Hepatic stellate cell (primary cell): ENCODE measurements around the gene OGFOD3.
"Not testable (repeated sequence)": the region's sequence is repeated elsewhere in the genome, so short reads cannot be mapped to it uniquely, and the experiment has no call there.

ENCODE experiments used
- DNase-seq: peaks from one replicate; pipeline ENCODE4 v3.0.0; 2011; ENCODE audit warnings: low spot score

Gene OGFOD3

GRCh38 chr17:82373072-82373452 is 45.3 kb downstream of the OGFOD3 start:
- not testable (repeated sequence) for DNase-seq

DNA sequence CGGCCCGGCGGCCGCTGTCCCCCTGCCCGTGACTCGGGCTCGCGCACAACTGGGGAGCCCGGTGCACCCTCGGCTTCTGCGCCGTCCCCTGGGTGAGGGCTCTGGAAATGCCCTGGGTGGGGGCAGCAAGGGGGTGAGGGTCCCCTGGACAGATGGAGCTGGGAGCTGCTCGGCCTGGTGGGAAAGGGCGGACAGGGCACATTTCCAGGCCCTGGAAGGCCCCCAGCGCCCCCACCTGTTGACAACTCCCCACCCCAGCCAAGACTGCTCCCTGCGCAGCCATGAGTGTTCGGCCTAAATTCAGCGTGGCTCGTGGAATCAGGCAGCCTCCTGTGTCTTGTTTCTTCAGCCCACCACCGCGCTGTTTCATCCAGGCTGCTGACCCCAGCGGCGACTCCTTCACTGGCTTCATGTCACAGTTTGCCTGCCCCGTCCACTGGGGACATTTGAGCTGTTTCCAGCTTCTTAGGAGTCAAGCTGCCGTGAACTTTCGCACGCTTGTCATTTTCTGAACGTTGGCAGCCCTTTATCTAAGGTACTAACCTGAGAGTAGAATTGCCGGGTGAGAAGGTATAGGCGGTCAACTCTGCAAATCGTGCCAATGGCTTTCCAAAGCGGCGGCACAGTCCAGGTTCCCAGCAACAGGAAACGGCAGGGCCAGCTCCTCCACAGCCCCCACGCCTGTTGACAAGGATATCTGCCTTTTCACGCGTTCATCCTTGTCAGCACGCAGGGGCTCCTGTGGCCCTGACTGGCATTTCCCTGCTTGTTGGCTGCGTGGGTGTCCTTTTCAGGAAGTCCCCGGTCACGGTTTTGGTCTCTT is 45.9 kb downstream of the OGFOD3 start:
- DNase-seq, result no peak

DNA sequence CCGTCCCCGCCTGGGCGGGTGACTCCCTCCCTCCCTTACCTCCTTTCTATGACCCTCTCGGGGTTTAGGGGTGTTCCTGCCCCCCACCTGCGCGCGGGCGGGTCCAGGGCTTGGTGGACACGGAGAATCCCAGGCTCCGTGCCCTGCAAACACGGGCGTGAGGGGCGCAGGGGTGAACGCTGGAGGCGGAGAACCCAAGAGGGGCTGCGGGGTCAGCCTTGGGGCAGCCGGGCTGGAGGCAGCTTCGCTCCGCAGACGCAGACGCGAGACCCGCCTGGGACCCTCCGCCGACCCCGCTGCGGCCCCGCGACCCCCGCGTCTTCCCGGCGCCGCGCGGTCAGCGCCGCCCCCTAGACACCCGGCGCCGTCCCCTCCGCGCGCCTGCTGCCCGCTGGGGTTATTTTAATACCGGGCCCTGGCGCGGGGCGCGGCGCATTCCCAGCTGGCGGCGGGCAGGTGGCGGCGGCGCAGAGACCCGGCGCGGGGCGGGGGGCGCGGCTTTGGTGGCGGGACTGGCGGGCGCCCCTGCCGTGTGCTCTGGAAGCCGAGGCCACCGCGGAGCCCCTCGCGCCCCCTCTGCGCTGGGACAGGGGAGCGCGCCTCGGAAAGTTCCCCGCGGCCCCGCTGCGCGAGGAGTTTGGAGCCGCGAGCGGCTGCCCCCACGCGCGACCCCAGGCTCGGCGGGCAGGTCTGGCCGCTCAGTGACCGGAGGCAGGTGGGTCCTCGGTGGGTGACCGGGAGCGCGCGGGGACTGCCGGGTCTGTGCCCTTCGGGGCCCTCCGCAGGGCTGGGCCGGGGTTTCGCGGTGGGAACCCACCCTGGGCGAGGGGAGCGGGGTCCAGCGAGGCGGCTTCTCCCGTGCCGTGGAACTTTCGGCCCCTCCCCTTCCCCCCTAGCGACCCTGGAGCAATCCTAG is 46.8 kb downstream of the OGFOD3 start, which contains the start of gene UTS2R:
UTS2R (plus strand) TSS at position 433 of the 916 bp plus-strand sequence. CDS start 2,560 bp downstream, outside the sequence.
- no peak for DNase-seq

DNA sequence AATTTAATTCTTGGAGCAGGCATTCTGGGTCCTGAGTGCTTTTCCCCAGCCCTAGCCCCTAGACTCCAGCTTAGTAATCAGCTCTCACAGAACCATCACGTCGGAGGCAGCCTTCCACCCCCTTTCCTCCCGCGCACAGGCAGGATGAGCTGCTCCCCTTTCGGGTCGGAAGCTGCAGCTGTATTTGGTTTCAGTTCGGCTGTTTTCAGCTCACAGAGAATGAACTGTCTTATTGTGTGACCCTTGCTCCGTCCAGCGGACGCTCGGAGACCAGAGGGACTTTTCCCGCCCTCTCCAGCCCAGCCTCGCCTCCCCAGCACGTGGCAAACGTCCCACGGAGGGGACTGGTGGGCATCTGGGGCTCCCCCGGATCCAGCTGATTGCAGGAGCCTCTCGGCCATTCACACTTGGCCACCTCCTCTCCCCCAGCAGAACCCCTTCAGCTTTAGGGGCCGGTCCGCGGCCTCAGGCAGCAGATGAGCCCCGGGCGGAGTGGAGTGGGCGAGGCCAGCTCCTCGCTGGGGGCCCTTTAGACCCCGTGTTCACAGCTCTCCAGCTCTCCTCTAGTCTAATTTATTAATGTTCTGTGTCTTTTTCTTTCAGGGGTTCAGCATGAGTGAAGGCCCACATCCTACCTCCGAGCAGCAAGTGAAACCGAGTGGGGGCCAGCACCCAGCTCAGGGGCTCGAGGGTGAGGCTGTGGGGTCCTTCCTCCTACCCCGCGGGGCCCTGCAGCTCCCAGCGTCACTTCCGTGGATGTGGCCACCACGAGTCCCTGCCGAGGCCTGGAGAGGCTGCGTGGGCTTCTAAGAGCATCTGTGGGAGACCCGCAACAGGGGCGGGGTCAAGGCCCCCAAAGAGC is 47.7 kb downstream of the OGFOD3 start:
- no peak for DNase-seq

- no peak for DNase-seq
Observed at GRCh38 chr17:82369211-82369610, 49.2 kb downstream of the OGFOD3 start.

- DNase-seq, result no peak
Observed at GRCh38 chr17:82367724-82368524, 50.5 kb downstream of the OGFOD3 start.

DNA sequence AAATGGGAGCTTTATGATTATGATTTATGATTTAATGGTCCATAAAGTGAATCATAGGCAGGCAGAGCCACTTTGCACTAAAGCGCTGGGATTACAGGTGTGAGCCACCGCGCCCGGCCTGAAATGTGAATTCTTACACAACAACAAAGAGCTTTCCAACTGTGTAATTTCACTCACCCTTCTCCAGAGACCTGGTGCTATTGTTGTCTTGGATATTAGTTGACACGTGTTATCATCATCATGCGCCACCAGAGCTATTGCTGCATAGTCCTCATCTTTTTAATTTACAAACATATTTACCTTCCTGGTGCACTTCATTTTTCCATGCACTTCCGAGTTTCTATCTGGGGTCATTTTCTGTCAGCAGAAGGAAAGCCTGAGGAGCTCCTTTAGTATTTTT is 51.6 kb downstream of the OGFOD3 start:
- DNase-seq, result no peak

GRCh38 chr17:82365606-82366295 is 52.6 kb downstream of the OGFOD3 start:
- DNase-seq, result no peak

GRCh38 chr17:82361885-82362633 is 56.3 kb downstream of the OGFOD3 start:
- DNase-seq, result no peak

- DNase-seq, result not testable (repeated sequence)
Observed at GRCh38 chr17:82359451-82360074, 58.8 kb downstream of the OGFOD3 start.

- DNase-seq, result no peak
Observed at GRCh38 chr17:82358465-82359350, 59.7 kb downstream of the OGFOD3 start, which contains the start of gene TEX19. Gene TEX19, plus strand, starts transcription at chr17:82359247. Its CDS starts 2,904 bp downstream, at chr17:82362151.

GRCh38 chr17:82357394-82357793 is 61.0 kb downstream of the OGFOD3 start:
- no peak for DNase-seq

DNA sequence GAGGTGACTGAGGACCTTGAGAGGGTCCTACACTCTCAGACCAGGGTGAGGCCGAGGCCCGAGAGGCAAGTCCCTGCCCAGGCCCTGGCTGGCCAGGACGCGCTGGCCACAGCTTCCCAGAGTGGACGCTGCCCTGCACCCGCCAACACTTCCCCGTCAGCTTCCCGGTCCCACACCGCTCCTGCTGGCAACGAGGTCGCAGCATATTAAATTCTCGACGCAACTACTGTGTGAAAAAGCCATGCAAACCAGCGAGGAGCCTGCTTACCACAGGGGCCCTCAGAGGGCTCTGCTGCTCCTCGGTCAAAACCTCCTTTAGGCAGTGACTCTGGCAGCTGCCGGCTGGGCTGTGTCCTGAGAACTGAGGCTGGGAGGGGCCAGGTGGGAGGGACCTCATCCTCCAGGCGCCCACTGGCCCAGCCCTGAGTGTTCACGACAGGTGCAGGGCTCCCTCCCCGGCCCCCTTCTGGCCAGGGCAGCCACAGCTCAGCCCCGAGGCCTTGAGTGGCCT is 61.5 kb downstream of the OGFOD3 start:
- DNase-seq, result no peak

DNA sequence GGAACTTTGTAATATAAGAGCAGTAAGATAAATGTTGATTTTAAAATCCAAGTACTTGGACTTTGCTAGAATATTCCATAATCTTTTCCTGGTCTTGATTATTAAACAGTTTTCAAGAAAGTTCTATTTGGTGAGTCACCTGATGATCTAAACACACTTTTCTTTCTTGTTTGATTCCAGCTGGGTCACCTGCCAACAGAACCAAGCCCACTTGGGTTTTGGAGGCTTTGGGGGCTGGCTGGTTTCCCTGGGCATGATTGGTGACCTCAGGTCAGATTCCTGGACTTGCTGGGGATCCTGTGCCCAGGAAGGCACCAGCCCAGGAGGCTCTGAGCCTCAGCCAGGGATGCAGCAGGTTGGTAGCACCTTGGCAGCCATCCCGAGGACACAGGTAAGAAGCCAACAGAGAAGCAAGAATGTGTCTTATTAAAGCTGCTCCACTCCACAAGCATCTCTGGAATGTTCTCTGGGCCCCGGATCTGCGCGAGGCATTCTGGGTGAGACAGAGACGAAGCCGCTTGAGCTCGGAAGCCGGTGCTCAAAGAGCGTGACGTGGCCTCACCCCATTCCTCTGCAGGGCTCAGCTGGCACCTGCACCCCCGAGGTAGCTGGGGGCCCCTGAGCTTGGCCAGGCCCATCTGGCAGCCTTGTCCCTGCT is 62.5 kb downstream of the OGFOD3 start:
- peak; percentile 73 for DNase-seq

DNA sequence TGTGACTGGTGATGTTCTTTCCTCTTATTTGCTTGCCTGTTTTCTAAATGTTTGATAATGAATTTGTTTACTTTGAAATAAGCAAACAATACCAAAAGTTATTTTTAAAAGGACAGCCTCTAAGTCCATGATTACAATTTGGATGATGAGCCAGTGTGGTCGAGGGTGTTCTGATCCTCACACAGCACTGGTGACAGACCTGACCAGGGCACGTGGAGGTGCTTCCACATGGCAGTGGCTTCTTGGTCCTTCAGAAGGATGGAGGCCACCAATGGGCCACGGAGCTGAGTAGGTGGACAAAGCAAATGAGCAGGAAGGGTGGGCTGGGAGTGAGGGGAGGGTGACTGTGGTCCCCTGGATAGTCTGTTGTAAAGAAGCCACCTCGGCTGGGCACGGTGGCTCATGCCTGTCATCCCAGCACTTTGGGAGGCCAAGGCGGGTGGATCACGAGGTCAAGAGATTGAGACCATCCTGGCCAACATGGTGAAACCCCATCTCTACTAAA is 63.5 kb downstream of the OGFOD3 start:
- DNase-seq, result no peak

GRCh38 chr17:82353484-82353883 is 64.9 kb downstream of the OGFOD3 start:
- no peak for DNase-seq
